SK-N-SH (cell line): ENCODE data around the gene KY. TPM values are rescaled to one million over a fixed set of nuclear protein-coding genes. Genes with fewer than 3 reads are reported as not detected.

Experiments used
- CTCF ChIA-PET: fragments of 300-600, 350-600 bp; formaldehyde crosslinking; extraction: SDS; loops from one replicate; lab custom pipeline; 2021; lab: Yijun Ruan, JAX
- POLR2A ChIA-PET: fragments of 350-600 bp; sonication (Branson Sonifier 250); formaldehyde crosslinking; extraction: SDS; loops from one replicate; lab custom pipeline; 2020; ENCODE audit warnings: antibody characterized with exemption, inconsistent platforms; lab: Yijun Ruan, JAX
- DNase-seq: peaks from one replicate; pipeline ENCODE4 v3.0.0; 2012
- H2AFZ ChIP-seq: fragments of 200-600 bp; sonication (generic); 2 replicates; pipeline ENCODE4 v1.8.1; 2016; ENCODE audit warnings: antibody characterized with exemption, mild to moderate bottlenecking, low read depth
- H3F3A ChIP-seq: fragments of 200-600 bp; sonication (generic); replicated peaks from 2 replicates; pipeline ENCODE3; 2016; ENCODE audit warnings: antibody characterized with exemption, mild to moderate bottlenecking; ENCODE audit not compliant: insufficient read depth
- H3K27ac ChIP-seq, 2 experiments: fragments of 200-500 bp in 1 of 2; fragments of 200-600 bp in 1 of 2; sonication (Bioruptor generic) in 1 of 2; sonication (generic), shearing (Covaris generic) in 1 of 2; 2 replicates each; pipeline versions ENCODE4 v1.5.1 to v1.6.1; 2014 to 2016; ENCODE audit warnings: low read depth in 2 of 2, inconsistent platforms in 1 of 2, low read length in 1 of 2, mild to moderate bottlenecking in 1 of 2, mixed read lengths in 1 of 2
- H3K27me3 ChIP-seq: fragments of 200-600 bp; sonication (generic), shearing (Covaris generic); 2 replicates; pipeline ENCODE4 v1.6.1; 2016; ENCODE audit warnings: mixed run types; ENCODE audit not compliant: insufficient read depth
- H3K36me3 ChIP-seq, 2 experiments: fragments of 200-500 bp in 1 of 2; fragments of 200-600 bp in 1 of 2; sonication (Bioruptor generic) in 1 of 2; sonication (generic) in 1 of 2; replicated peaks in 1 of 2; 2 replicates each; pipeline versions ENCODE3 to v1.5.1; 2014 to 2016; ENCODE audit warnings: low read length in 1 of 2, mild to moderate bottlenecking in 1 of 2; ENCODE audit not compliant: insufficient read depth in 2 of 2, control insufficient read depth in 1 of 2
- H3K4me1 ChIP-seq, 2 experiments: fragments of 200-500 bp in 1 of 2; fragments of 200-600 bp in 1 of 2; sonication (Bioruptor generic) in 1 of 2; sonication (generic), shearing (Covaris generic) in 1 of 2; 2 replicates each; pipeline versions ENCODE4 v1.5.1 to v1.6.1; 2014 to 2016; ENCODE audit warnings: low read depth in 1 of 2, low read length in 1 of 2, mixed run types in 1 of 2; ENCODE audit not compliant: insufficient read depth in 2 of 2, control insufficient read depth in 1 of 2
- H3K4me2 ChIP-seq: fragments of 200-600 bp; sonication (generic), shearing (Covaris generic); 2 replicates; pipeline ENCODE4 v1.6.1; 2017; ENCODE audit warnings: mixed run types
- H3K4me3 ChIP-seq, 2 experiments: fragments of 200-500 bp in 1 of 2; fragments of 200-600 bp in 1 of 2; sonication (Bioruptor generic) in 1 of 2; sonication (generic), shearing (Covaris generic) in 1 of 2; 2 replicates each; pipeline versions ENCODE4 v1.5.1 to v1.8.1; 2014 to 2016; ENCODE audit warnings: low read depth in 2 of 2, inconsistent platforms in 1 of 2, low read length in 1 of 2, mild to moderate bottlenecking in 1 of 2, mixed read lengths in 1 of 2, moderate library complexity in 1 of 2
- H3K79me2 ChIP-seq: fragments of 200-600 bp; sonication (generic); 2 replicates; pipeline ENCODE4 v1.8.1; 2017; ENCODE audit warnings: mild to moderate bottlenecking; ENCODE audit not compliant: insufficient read depth
- H3K9ac ChIP-seq: fragments of 200-600 bp; sonication (generic); 2 replicates; pipeline ENCODE4 v1.6.1; 2017; ENCODE audit warnings: mixed run types
- H3K9me2 ChIP-seq: fragments of 200-600 bp; sonication (generic); 2 replicates; pipeline ENCODE4 v1.6.1; 2017; ENCODE audit warnings: mixed run types
- H3K9me3 ChIP-seq: fragments of 200-600 bp; sonication (generic); 2 replicates; pipeline ENCODE4 v1.6.1; 2017; ENCODE audit warnings: mixed run types, mild to moderate bottlenecking, moderate library complexity
- H4K20me1 ChIP-seq: fragments of 200-600 bp; sonication (generic); 2 replicates; pipeline ENCODE4 v1.6.1; 2017; ENCODE audit warnings: mild to moderate bottlenecking, mixed run types; ENCODE audit not compliant: insufficient read depth
- EP300 ChIP-seq, 2 experiments: IDR thresholded peaks; 2 replicates each; pipeline versions ENCODE4 v1.4.0 to v1.6.1; 2012; ENCODE audit warnings: borderline replicate concordance in 1 of 2, low read depth in 1 of 2, low read length in 1 of 2
- EZH2phosphoT487 ChIP-seq: fragments of 200-600 bp; sonication (generic); IDR thresholded peaks from 2 replicates; pipeline ENCODE4 v1.6.1; 2017; ENCODE audit warnings: low read depth, mixed run types, mild to moderate bottlenecking, antibody characterized with exemption, moderate library complexity, borderline replicate concordance
- GATA2 ChIP-seq: sonication (generic); formaldehyde crosslinking; IDR thresholded peaks from 2 replicates; pipeline ENCODE4 v1.5.0; 2020; ENCODE audit warnings: mild to moderate bottlenecking, missing genetic modification reagents
- JUND ChIP-seq: IDR thresholded peaks from 2 replicates; pipeline ENCODE4 v1.4.0; 2012
- POLR2AphosphoS5 ChIP-seq: IDR thresholded peaks from 2 replicates; pipeline ENCODE4 v1.6.1; 2012; ENCODE audit warnings: low read depth, low read length
- RAD21 ChIP-seq: IDR thresholded peaks from 2 replicates; pipeline ENCODE4 v1.6.1; 2012; ENCODE audit warnings: mild to moderate bottlenecking, low read length
- RCOR1 ChIP-seq: fragments of 150-350 bp; IDR thresholded peaks from 2 replicates; pipeline ENCODE4 v1.6.1; 2017; ENCODE audit warnings: antibody characterized with exemption, low read length
- TAF1 ChIP-seq: IDR thresholded peaks from 2 replicates; pipeline ENCODE4 v1.6.1; 2012; ENCODE audit warnings: low read depth, mild to moderate bottlenecking, low read length, moderate library complexity, borderline replicate concordance
- TEAD4 ChIP-seq: IDR thresholded peaks from 2 replicates; pipeline ENCODE4 v1.4.0; 2012; ENCODE audit warnings: mild to moderate bottlenecking, borderline replicate concordance; ENCODE audit not compliant: insufficient read depth
- WGBS: methylation state at CpG from one replicate; pipeline ENCODE4 v1.1.6; 2017; ENCODE audit warnings: low lambda C conversion rate; 5-methylcytosine and 5-hydroxymethylcytosine counted together
- polyA plus RNA-seq, 3 experiments: library from polyadenylated mRNA; depleted of rRNA; stranded (reverse); fragments of >200 nt; gene quantifications; 2 replicates each; pipeline ENCODE4 v1.2.3, GENCODE V29; 2012
- TF ChIP-seq, protein P1 (sequence below): fragments of 200-600 bp; sonication (generic); IDR thresholded peaks from 2 replicates; pipeline ENCODE4 v1.6.1; 2017; ENCODE audit warnings: antibody characterized with exemption, mild to moderate bottlenecking, moderate library complexity

The KY gene
- polyA plus RNA-seq, 1 of the 3 experiments (the other 2 are of a cell fraction) = 2.4 TPM

DNA sequence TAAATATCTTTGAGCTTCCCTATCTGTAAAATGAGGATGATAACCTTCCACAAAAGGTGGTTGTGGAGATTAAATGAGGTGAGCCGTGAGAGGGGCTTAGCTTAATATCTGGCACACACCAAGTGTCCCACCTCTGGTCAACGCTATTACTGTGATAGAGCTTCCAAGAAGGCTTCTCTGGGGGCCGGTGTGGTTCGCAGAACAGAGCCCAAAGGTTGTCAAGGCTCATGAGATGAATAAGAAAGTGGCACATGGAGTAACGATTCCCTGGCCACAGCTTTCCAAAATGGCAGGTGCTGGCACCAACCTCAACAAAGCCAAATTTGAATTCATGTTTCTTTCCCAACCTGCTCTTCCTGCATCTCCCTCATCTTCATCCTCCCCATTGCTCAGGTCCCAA, 10.4 kb downstream of the KY start:
- CTCF ChIA-PET = interaction anchor here (0.6 to 10.3 kb wide), 6 partner anchors 16 to 1254 kb away, joined by 3 to 76 read pairs (median 3); no protein-coding TSS in a partner anchor
- Histone ChIP-seq H4K20me1 (no peaks in the 10 kb centered on the region), H3K4me1 (peaks cover 0 to 48% of the 10 kb centered on the region in 2 experiments; a peak in 1 of 4 replicates), H3K9me2 (no peaks in the 10 kb centered on the region), H3K27ac (no peak overlapping the region), H3K79me2 (no peaks in the 10 kb centered on the region), H3K27me3 (no peaks in the 10 kb centered on the region), H3K4me3 (no peak overlapping the region), H2AFZ (no peak overlapping the region), H3K9ac (no peak overlapping the region), H3F3A (no peaks in the 10 kb centered on the region), H3K4me2 (no peak overlapping the region), H3K36me3 (no peaks in the 10 kb centered on the region), H3K9me3 (no peaks in the 10 kb centered on the region)
- DNase-seq = no peak
- 83% methylated on average over 5 of the region's 5 CpGs for WGBS
- POLR2A ChIA-PET = no interaction called here
- TF ChIP-seq JUND (no peak), EZH2phosphoT487 (no peak)

DNA sequence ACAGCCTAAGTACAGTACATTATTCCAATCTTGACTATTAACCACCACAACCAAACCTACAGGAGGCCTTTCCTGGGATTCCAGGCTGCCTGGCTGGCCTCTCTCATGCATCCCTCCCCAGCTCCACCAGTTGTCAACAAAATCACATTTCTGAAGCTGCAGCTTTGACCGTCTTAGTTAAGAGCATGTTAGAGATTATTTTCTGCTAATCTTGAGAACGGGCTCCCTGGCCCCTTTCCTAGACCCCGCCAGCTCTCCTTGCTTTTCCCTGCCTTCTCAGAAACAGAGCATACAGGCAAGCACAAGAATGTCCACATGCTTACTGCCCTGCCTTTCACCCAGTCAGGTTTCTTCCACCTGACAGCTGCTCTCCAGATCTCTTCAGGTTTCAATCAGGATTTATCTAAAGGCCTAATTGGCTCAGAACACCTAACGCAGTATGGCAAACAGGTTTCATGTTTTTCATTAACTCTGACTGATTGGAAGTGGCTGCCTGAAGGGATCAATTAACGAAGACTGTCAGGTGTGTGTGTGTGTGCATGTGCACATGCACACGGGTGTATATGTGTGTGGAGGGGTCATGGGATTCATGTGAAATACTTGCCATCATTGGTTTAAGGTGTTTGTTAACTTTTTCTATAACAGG, 12.3 kb downstream of the KY start:
- Histone ChIP-seq H3K9me3 (0 out of 2 replicates have a peak, but pooled peaks cover 4% of the 10 kb centered on the region), H3K9ac (no peak overlapping the region), H3K27ac (peak overlapping the region in 1 of 2 experiments; percentile 9; a peak in 1 of 4 replicates), H2AFZ (no peak overlapping the region), H3K36me3 (no peaks in the 10 kb centered on the region), H3K27me3 (no peaks in the 10 kb centered on the region), H3K9me2 (no peaks in the 10 kb centered on the region), H4K20me1 (no peaks in the 10 kb centered on the region), H3K4me3 (no peak overlapping the region), H3K4me1 (peaks cover 0 to 35% of the 10 kb centered on the region in 2 experiments; a peak in 1 of 4 replicates), H3F3A (no peaks in the 10 kb centered on the region), H3K79me2 (no peaks in the 10 kb centered on the region), H3K4me2 (no peak overlapping the region)
- no peak for DNase-seq
- TF ChIP-seq RCOR1 (peak; percentile 16; the same call in 1 of the 2 replicates), TEAD4 (no peak), POLR2AphosphoS5 (no peak), TAF1 (no peak), EP300 (IDR thresholded peaks at IDR 0.05; ENCODE audit: borderline replicate concordance in 1 of 2, low read depth in 1 of 2, low read length in 1 of 2) (peak in 1 of 2 experiments; percentile 57; a peak in 1 of 4 replicates), GATA2 (peak; percentile 19; the same call in 1 of the 2 replicates), RAD21 (no peak)
- TF ChIP-seq, protein P1, sequence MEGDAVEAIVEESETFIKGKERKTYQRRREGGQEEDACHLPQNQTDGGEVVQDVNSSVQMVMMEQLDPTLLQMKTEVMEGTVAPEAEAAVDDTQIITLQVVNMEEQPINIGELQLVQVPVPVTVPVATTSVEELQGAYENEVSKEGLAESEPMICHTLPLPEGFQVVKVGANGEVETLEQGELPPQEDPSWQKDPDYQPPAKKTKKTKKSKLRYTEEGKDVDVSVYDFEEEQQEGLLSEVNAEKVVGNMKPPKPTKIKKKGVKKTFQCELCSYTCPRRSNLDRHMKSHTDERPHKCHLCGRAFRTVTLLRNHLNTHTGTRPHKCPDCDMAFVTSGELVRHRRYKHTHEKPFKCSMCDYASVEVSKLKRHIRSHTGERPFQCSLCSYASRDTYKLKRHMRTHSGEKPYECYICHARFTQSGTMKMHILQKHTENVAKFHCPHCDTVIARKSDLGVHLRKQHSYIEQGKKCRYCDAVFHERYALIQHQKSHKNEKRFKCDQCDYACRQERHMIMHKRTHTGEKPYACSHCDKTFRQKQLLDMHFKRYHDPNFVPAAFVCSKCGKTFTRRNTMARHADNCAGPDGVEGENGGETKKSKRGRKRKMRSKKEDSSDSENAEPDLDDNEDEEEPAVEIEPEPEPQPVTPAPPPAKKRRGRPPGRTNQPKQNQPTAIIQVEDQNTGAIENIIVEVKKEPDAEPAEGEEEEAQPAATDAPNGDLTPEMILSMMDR = no peak
- POLR2A ChIA-PET = no interaction called here
- WGBS = 72% methylated on average over 6 of the region's 6 CpGs
- CTCF ChIA-PET = interaction anchor here (10.3 kb wide), 1 partner anchor 37 kb away, joined by 76 read pairs; no protein-coding TSS in a partner anchor
